Measurements from ENCODE around the gene IGF2BP3. TPM values are rescaled to one million over a fixed set of nuclear protein-coding genes. Genes with fewer than 3 reads are reported as not detected.
A peak's percentile ranks its signal among the peaks of the same experiment; 100 is the strongest.

The IGF2BP3 gene
- total RNA-seq, 3 donors from 2014 or later, result 0.59 to 3.5 TPM; not detected in 1

- no peak for TF ChIP-seq CTCF (IDR thresholded peaks at IDR 0.05)
- TF ChIP-seq POLR2A (IDR thresholded peaks at IDR 0.05), result no peak
- TF ChIP-seq POLR2AphosphoS5 (IDR thresholded peaks at IDR 0.05), result no peak
- Histone ChIP-seq H3K4me1 (no peaks in the 10 kb centered on the region), H3K27ac (no peak overlapping the region), H3K36me3 (no peaks in the 10 kb centered on the region), H3K9me3 (no peaks in the 10 kb centered on the region), H3K27me3 (no peaks in the 10 kb centered on the region), H3K4me3 (no peak overlapping the region)
- no peak for DNase-seq (ENCODE audit: low spot score in 2 of 2)
- intact Hi-C loops (cut with DNase I; ENCODE audit: low total_unique reads), result no loop called here
These were observed 194.4 kb downstream of the IGF2BP3 start for GRCh38 chr7:23275912-23276311.

GRCh38 chr7:23273141-23273599 lies 197.1 kb downstream of the IGF2BP3 start:
- Histone ChIP-seq H3K9me3 (no peaks in the 10 kb centered on the region), H3K4me3 (no peak overlapping the region), H3K27me3 (no peaks in the 10 kb centered on the region), H3K4me1 (no peaks in the 10 kb centered on the region), H3K36me3 (no peaks in the 10 kb centered on the region), H3K27ac (no peak overlapping the region)
- TF ChIP-seq CTCF (IDR thresholded peaks at IDR 0.05) (peak in 2 of 3 donors; percentile 57 to 69), POLR2A (IDR thresholded peaks at IDR 0.05) (no peak)
- DNase-seq (ENCODE audit: low spot score in 2 of 2), result peak; percentile 74 to 82
- intact Hi-C loops (cut with DNase I; ENCODE audit: low total_unique reads), result no loop called here

GRCh38 chr7:23272275-23272674 lies 198.0 kb downstream of the IGF2BP3 start:
- Histone ChIP-seq H3K9me3 (no peaks in the 10 kb centered on the region), H3K27ac (no peak overlapping the region), H3K4me3 (no peak overlapping the region), H3K36me3 (no peaks in the 10 kb centered on the region), H3K27me3 (no peaks in the 10 kb centered on the region), H3K4me1 (no peaks in the 10 kb centered on the region)
- TF ChIP-seq POLR2A (IDR thresholded peaks at IDR 0.05), result no peak
- no peak for TF ChIP-seq CTCF (IDR thresholded peaks at IDR 0.05)
- no peak for TF ChIP-seq POLR2AphosphoS5 (IDR thresholded peaks at IDR 0.05)
- DNase-seq (ENCODE audit: low spot score in 2 of 2), result no peak
- intact Hi-C loops (cut with DNase I; ENCODE audit: low total_unique reads), result no loop called here

- H3K27me3 ChIP-seq, result no peaks in the 10 kb centered on the region
- no peaks in the 10 kb centered on the region for H3K36me3 ChIP-seq
- no peak overlapping the region for H3K4me3 ChIP-seq
- H3K9me3 ChIP-seq, result no peaks in the 10 kb centered on the region
- no peak overlapping the region for H3K27ac ChIP-seq
- TF ChIP-seq POLR2A (IDR thresholded peaks at IDR 0.05) (no peak), POLR2AphosphoS5 (IDR thresholded peaks at IDR 0.05) (no peak), CTCF (IDR thresholded peaks at IDR 0.05) (no peak)
- no peaks in the 10 kb centered on the region for H3K4me1 ChIP-seq
- intact Hi-C loops (cut with DNase I; ENCODE audit: low total_unique reads), result no loop called here
- no peak for DNase-seq (ENCODE audit: low spot score in 2 of 2)
These were observed 201.5 kb downstream of the IGF2BP3 start for GRCh38 chr7:23268746-23269145.

- Histone ChIP-seq H3K9me3 (no peaks in the 10 kb centered on the region), H3K4me3 (no peak overlapping the region), H3K4me1 (no peaks in the 10 kb centered on the region), H3K27me3 (no peaks in the 10 kb centered on the region), H3K36me3 (no peaks in the 10 kb centered on the region), H3K27ac (no peak overlapping the region)
- intact Hi-C loops (cut with DNase I; ENCODE audit: low total_unique reads), result no loop called here
- no peak for DNase-seq (ENCODE audit: low spot score in 2 of 2)
- no peak for TF ChIP-seq CTCF (IDR thresholded peaks at IDR 0.05)
These were observed 202.1 kb downstream of the IGF2BP3 start for GRCh38 chr7:23268167-23268566.

Data from breast epithelium (tissue), 4 donors.